DMS 273 treated with DMSO at 0.1 percent for 48 hours (cell line): ENCODE data around the gene MGAM2.

ENCODE experiments used
- DNase-seq: peaks from one replicate; lab custom pipeline; 2025; lab: John Stamatoyannopoulos, UW

MGAM2 gene

DNA sequence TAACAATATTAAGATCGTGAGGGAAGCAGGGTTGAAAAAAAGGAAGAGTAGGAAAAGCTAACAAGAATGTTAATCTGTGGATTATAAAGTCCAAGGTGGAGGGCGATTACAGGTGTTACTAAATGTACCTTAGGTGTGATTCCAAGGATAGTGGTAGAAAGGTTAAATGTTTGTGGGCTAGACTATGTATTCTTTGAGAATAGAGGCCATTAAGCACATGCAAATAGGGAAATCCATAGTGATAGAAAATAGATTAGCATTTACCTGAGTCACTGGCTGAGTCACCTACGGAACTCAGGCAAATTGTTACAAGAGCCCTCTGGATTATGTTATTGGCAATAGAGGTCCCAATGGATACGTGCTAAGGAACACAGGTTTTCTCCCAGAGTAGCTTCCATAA is 9.0 kb downstream of the MGAM2 start:
- DNase-seq, result no peak

DNA sequence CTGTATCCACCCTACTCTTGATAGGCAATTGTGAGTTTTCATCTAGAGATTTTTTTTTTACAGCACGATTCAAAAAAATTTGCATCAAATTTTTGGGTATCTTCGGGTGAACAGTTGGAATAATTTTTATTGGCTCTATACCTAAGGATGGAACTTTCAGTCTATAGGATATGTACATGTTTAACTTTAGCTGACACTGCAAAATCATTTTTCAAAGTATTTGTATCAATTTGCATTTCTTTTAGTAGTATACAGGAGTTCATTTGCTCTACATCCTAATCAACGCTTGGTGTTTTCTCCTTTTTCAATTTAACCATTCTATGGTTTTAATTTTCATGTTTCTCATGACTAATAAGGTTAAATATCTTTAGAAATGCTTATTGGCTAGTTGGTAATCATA is 11.7 kb downstream of the MGAM2 start:
- no peak for DNase-seq

DNA sequence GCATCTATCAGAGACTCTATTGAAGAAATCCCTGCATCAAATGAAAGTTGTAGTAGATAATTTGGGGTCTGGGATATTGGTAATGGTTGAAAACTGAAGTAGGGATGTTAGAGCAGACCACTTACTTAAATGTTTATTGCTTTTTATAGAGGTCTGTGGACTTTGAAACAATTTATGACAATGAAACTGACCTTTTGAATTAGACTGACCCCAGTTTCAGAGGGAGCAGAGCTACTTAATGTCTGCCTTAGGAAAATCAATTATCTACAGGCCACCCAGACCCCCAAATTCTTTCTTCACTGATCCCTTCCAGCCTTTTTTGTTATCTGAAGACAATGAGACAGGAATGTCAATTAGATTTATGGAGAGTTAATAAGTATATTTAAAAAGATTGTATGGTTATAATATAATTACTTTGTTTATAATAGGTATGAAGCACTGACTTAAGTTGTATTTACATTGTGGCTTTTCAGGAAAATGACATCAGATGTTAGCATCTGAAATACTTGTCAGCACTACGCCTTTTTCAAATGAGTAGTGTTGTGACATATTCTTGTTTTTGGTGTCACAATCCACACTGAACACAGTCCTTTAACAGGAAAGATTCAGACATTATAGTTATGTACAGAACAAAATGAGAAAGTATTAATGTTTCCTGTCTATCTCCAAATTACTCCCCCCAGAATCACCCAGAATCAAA is 13.9 kb downstream of the MGAM2 start:
- DNase-seq, result no peak

GRCh38 chr7:142130267-142130666 is 18.7 kb downstream of the MGAM2 start:
- no peak for DNase-seq

DNA sequence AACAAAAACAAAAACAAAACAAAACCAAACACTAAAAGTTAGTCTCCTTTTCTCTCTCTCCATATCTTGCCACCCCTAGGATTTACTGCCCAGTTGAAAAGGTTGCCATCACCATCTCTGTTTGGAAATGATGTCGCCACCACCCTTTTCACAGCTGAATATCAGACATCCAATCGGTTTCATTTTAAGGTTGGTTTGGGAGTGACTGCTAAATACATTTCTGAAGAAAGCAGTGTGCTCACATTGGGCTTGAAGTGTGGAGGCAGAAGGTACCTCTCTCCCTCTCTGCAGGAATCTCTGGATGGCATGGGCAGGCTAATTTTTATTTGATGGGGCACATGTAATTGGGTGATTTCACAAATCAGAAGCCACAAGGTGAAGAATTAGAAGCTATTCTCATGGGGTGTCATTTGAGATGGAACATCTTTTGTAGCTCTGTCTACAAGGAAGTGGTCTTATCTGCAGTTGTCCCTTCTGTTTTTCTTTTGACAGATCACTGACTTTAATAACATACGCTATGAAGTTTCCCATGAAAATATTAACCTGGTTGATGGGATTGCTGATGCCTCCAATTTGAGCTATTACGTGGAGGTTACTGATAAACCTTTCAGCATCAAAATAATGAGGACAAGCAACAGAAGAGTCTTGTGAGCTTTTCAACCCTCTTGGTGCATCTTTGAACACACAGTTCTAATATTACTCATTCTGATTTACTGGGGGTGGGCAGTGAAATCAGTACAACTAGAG is 20.1 kb downstream of the MGAM2 start:
- no peak for DNase-seq

DNA sequence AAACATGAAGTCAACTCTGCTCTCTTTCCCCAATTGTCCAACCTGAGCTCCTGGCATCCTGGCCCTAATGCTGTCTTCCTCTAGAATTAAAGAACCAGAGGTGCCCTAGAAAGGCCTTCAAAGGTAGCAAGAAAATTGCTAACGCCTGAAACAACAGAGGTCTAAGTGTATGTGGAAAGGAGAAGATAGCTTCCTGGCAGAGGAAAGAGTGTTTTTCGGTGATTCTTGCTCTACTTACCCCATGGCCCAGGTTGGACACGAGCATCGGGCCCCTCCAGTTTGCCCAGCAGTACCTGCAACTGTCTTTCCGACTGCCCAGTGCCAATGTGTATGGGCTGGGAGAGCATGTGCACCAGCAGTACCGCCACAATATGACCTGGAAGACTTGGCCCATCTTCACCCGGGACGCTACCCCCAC is 22.2 kb downstream of the MGAM2 start:
- no peak for DNase-seq

DNA sequence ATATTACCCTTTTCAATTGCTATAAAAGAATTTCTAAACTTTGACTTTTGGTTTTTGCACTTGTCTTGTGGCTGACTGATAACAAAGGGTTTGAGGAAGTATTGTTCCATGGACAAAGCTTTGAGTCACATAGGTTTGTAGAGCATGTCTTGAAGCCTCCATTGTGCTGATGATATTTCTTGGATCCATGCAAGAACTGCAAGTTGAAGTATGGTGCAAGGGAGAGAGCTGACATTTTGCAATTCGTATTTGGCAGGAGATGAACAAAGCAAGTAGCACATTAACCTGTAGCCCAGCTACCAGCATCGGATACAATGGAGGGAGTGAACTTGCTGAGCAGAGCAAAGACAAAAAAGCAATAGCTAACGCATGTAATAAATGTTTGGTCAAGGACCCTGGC is 23.4 kb downstream of the MGAM2 start:
- no peak for DNase-seq

- no peak for DNase-seq
Measured at GRCh38 chr7:142138996-142139395, 27.5 kb downstream of the MGAM2 start.

DNA sequence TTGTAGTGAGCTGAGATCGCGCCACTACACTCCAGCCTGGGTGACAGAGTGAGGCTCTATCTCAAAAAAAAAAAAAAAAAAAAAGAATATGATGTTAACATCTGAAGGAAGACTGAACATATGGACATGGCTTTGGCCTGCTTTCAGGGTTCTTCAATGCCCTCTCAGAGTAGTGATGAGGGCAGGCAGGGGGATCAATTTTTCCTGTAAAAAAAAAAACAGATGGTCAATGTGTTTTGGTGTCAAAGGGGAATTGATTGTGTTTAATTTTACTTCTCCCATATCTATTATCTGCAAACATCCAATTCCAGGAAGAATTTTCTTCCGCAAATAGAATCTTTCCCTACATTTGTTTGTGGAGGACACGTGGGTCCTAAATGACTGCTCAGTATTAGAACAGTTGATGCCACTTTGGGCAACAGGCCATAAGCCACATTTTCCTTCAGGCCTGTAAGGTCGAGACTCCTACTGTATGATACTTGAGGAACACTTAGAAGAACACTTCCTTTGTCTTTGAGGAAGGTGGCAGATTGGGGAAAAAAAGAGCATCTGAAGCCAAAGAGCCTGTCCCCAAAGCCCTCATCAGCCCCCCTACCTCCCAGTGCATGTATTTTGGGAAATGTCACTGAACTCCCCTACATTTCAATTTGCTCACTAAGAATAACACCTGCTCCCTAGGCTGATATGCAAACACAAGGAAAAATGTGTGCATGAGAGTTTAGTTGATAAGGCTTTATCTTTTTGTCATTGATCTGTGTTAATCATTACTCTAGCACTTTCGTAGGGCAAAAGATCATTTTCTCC is 28.3 kb downstream of the MGAM2 start:
- DNase-seq, result no peak

DNA sequence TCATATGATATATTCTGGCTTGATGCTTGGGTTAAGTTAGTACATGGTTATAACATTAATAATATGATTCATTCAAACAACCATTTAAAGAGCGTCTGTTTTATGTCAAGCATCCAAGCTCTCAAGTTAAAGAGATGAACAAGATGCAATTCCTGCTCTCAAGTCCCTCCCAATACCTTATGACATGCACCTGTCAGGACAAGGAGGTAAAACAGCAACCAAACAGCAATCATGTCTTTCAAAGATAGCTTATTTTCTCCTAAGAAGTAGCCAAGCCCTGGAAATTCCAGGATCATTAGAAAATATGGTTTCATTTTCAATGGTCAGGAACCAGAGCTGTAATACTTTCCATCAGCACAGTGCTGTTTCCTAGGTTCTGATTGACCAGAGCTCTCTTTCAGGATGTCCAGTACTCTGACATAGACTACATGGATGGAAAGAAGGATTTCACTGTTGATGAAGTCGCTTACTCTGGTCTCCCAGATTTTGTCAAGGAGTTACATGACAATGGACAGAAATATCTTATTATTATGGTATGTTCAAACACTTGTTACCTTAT is 29.0 kb downstream of the MGAM2 start:
- DNase-seq, result no peak

GRCh38 chr7:142142702-142143101 is 31.2 kb downstream of the MGAM2 start:
- no peak for DNase-seq

GRCh38 chr7:142146124-142146523 is 34.6 kb downstream of the MGAM2 start:
- no peak for DNase-seq

DNA sequence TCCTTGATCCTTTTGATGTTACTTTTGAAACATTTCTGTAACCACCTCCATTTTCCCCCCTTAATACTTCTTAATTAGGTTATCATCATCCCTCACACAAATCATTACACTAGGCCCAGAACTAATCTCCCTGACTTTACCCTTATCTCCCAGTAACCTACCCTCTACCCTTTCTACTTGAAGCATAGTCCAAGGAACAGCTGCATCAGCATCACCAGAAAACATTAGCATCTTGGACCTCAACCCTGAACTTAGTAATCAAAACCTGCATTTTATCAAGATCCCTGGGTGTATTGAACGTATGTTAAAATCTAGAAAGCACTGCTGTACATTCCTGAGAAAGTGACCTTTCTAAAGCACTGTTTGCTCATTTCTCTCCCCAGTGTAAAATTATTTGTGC is 38.8 kb downstream of the MGAM2 start:
- no peak for DNase-seq

GRCh38 chr7:142150869-142151268 is 39.4 kb downstream of the MGAM2 start:
- no peak for DNase-seq

DNA sequence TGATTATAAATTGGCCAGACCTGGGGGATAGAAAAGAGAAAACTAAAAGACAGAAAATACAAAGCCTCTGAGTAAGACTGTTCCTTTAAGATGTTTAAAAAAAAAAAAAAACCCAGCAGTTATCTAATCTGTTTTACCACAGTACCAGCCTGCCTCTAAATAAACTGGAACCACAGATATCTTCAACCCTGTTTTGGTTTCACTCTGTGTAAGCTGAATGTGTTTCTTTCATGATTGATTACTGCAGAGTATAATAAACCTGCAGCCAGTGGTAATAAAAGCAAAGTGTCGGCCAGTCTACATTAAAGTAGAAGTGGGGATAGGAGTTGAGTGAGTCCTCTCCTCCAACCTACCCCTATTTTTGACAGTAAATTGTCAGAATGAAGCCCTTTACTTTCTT is 40.6 kb downstream of the MGAM2 start:
- DNase-seq, result no peak

GRCh38 chr7:142153400-142153799 is 41.9 kb downstream of the MGAM2 start:
- no peak for DNase-seq

GRCh38 chr7:142158736-142159496 is 47.4 kb downstream of the MGAM2 start:
- DNase-seq, result no peak

GRCh38 chr7:142161921-142162320 is 50.4 kb downstream of the MGAM2 start:
- no peak for DNase-seq

- DNase-seq, result no peak
Measured at GRCh38 chr7:142168746-142169145, 57.2 kb downstream of the MGAM2 start.

DNA sequence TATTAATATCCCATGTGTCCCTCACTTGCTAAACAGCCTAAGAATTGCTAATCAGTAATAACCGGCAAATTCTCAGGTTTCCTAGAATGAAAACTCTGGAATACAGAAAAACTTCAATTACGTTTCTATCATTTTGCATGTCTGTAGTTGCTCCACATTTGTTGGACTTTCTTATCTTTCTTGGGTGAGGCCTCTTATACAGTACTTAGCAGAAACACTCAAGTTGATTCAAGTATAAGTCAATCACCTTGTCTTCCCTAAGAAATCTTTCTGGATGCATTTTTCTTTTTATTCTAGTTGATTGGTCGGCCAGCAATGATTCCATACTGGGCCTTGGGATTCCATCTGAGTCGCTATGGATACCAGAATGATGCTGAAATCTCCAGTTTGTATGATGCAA is 61.4 kb downstream of the MGAM2 start:
- no peak for DNase-seq

- no peak for DNase-seq
Measured at GRCh38 chr7:142174441-142174840, 62.9 kb downstream of the MGAM2 start.

GRCh38 chr7:142175594-142175993 is 64.1 kb downstream of the MGAM2 start:
- no peak for DNase-seq
